BJ (cell line): ENCODE results near the gene METTL15. TPM values are rescaled to one million over a fixed set of nuclear protein-coding genes. Genes with fewer than 3 reads are reported as not detected.

Source experiments
- CTCF ChIA-PET: fragments of 350-600 bp; formaldehyde crosslinking; extraction: SDS; loops from one replicate; lab custom pipeline; 2021; ENCODE audit warnings: antibody characterized with exemption, inconsistent platforms; lab: Yijun Ruan, JAX
- POLR2A ChIA-PET: fragments of 300-600 bp; sonication (Branson Sonifier 250); formaldehyde crosslinking; extraction: SDS; loops from one replicate; lab custom pipeline; 2021; ENCODE audit warnings: antibody characterized with exemption; lab: Charles Lee
- DNase-seq: peaks from one replicate; pipeline ENCODE4 v3.0.0-alpha.2; 2011; ENCODE audit warnings: low read depth
- H3K27me3 ChIP-seq: 2 replicates; pipeline ENCODE4 v1.6.0; 2011; ENCODE audit warnings: low read length; ENCODE audit not compliant: control insufficient read depth, insufficient read depth
- H3K36me3 ChIP-seq: 2 replicates; pipeline ENCODE4 v1.5.1; 2011; ENCODE audit warnings: low read length; ENCODE audit not compliant: control insufficient read depth, insufficient read depth
- H3K4me3 ChIP-seq: 2 replicates; pipeline ENCODE4 v1.5.1; 2011; ENCODE audit warnings: low read depth, mild to moderate bottlenecking, control low read depth, low read length
- CTCF ChIP-seq: IDR thresholded peaks from 2 replicates; pipeline ENCODE4 v1.5.1; 2011; ENCODE audit warnings: low read depth, mild to moderate bottlenecking, control low read depth, inconsistent platforms, low read length, moderate library complexity; ENCODE audit not compliant: insufficient read depth
- polyA plus RNA-seq: library from polyadenylated mRNA; depleted of rRNA; stranded (reverse); fragments of >200 nt; gene quantifications from 2 replicates; pipeline ENCODE4 v1.2.3, GENCODE V29; 2011

METTL15 gene
- polyA plus RNA-seq, 1 experiment, result 7.0 TPM

DNA sequence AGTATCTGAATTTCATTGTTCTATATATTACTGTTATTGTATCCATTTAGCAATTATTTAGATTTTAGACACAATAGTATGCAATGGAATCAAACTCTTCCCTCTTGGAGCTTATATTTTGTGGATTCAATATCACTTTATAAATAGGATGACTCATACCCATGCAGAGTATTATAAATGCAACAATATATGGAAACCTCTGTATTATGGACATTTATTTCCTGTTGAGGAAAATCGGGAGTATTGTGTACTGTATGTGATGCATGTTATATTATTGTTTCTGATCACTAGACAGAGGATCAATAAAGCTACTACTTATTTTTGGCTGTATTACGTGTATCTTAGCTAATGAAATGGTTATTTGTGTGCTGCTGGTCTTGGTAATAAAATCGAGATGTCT lies 770 bp downstream of the METTL15 start:
- no peaks in the 10 kb centered on the region for H3K36me3 ChIP-seq
- H3K4me3 ChIP-seq, result peak overlapping the region; percentile 55
- CTCF ChIA-PET, result interaction anchor here (1.1 kb wide), 1 partner anchor 410 kb away, joined by 3 read pairs; no protein-coding TSS in a partner anchor
- POLR2A ChIA-PET, result no interaction called here
- DNase-seq, result no peak
- TF ChIP-seq CTCF, result no peak
- H3K27me3 ChIP-seq, result no peaks in the 10 kb centered on the region

- ChIA-PET POLR2A (interaction anchor here (0.6 kb wide), 1 partner anchor 200 kb away, joined by 11 read pairs; no protein-coding TSS in a partner anchor), CTCF (no interaction called here)
- Histone ChIP-seq H3K4me3 (peak overlapping the region; percentile 62), H3K36me3 (no peaks in the 10 kb centered on the region), H3K27me3 (no peaks in the 10 kb centered on the region)
- no peak for DNase-seq
- no peak for TF ChIP-seq CTCF
Observed at GRCh38 chr11:28110108-28110820, 2.1 kb downstream of the METTL15 start.

- Histone ChIP-seq H3K36me3 (no peaks in the 10 kb centered on the region), H3K4me3 (peak overlapping the region; percentile 62), H3K27me3 (no peaks in the 10 kb centered on the region)
- TF ChIP-seq CTCF, result no peak
- POLR2A ChIA-PET, result no interaction called here
- no peak for DNase-seq
- CTCF ChIA-PET, result no interaction called here
Observed at GRCh38 chr11:28110821-28111200, 2.6 kb downstream of the METTL15 start.

- CTCF ChIA-PET, result no interaction called here
- no peak for TF ChIP-seq CTCF
- H3K27me3 ChIP-seq, result no peaks in the 10 kb centered on the region
- POLR2A ChIA-PET, result no interaction called here
- H3K36me3 ChIP-seq, result no peaks in the 10 kb centered on the region
- DNase-seq, result no peak
- no peak overlapping the region for H3K4me3 ChIP-seq
Observed at GRCh38 chr11:28114116-28114515, 5.9 kb downstream of the METTL15 start.

GRCh38 chr11:28114731-28115130 lies 6.5 kb downstream of the METTL15 start:
- ChIA-PET CTCF (no interaction called here), POLR2A (no interaction called here)
- no peak overlapping the region for H3K4me3 ChIP-seq
- TF ChIP-seq CTCF, result no peak
- DNase-seq, result no peak
- H3K27me3 ChIP-seq, result no peaks in the 10 kb centered on the region
- H3K36me3 ChIP-seq, result no peaks in the 10 kb centered on the region
